RKO (cell line): ENCODE results near the gene KLHL9.
A peak's percentile ranks its signal among the peaks of the same experiment; 100 is the strongest.
"Not testable (repeated sequence)": the region's sequence is repeated elsewhere in the genome, so short reads cannot be mapped to it uniquely, and the experiment has no call there.

Experiments
- DNase-seq: peaks from one replicate; pipeline ENCODE4 v3.0.0-alpha.2; 2016; ENCODE audit warnings: low spot score

Gene KLHL9

GRCh38 chr9:21334701-21335632 lies at the start of gene KLHL9:
KLHL9 (minus strand) TSS chr9:21335404; CDS start chr9:21334859, 545 bp downstream.
- DNase-seq: peak; percentile 92

- DNase-seq: no peak
Observed at GRCh38 chr9:21383627-21384026, 48.4 kb upstream of the KLHL9 start.

- DNase-seq: no peak
Observed at GRCh38 chr9:21381448-21382339, 46.5 kb upstream of the KLHL9 start.

GRCh38 chr9:21371467-21371866 lies 36.3 kb upstream of the KLHL9 start:
- DNase-seq: not testable (repeated sequence)

- DNase-seq: no peak
Observed at GRCh38 chr9:21367957-21368356, 32.8 kb upstream of the KLHL9 start, which contains the start of gene IFNA13. IFNA13 (minus strand) TSS chr9:21368057; CDS start chr9:21368010, 47 bp downstream.

GRCh38 chr9:21367169-21367568 lies 32.0 kb upstream of the KLHL9 start:
- not testable (repeated sequence) for DNase-seq

GRCh38 chr9:21362287-21362686 lies 27.1 kb upstream of the KLHL9 start:
- no peak for DNase-seq

GRCh38 chr9:21357479-21358460 lies 22.6 kb upstream of the KLHL9 start:
- no peak for DNase-seq

GRCh38 chr9:21350787-21351186 lies 15.6 kb upstream of the KLHL9 start, which contains the start of gene IFNA6:
IFNA6 (minus strand) TSS chr9:21350887; CDS start chr9:21350887, 0 bp downstream.
- DNase-seq: no peak

GRCh38 chr9:21348430-21348970 lies 13.3 kb upstream of the KLHL9 start:
- no peak for DNase-seq

- no peak for DNase-seq
Observed at GRCh38 chr9:21340735-21341134, 5.5 kb upstream of the KLHL9 start.

- peak; percentile 51 for DNase-seq
Observed at GRCh38 chr9:21336457-21336856, 1.3 kb upstream of the KLHL9 start.

GRCh38 chr9:21333226-21333625 lies 2.0 kb downstream of the KLHL9 start:
- DNase-seq: no peak

- peak; percentile 36 for DNase-seq
Observed at GRCh38 chr9:21331676-21332402, 3.4 kb downstream of the KLHL9 start.

GRCh38 chr9:21326526-21327139 lies 8.6 kb downstream of the KLHL9 start:
- DNase-seq: peak; percentile 74

GRCh38 chr9:21324047-21324446 lies 11.2 kb downstream of the KLHL9 start:
- no peak for DNase-seq

- DNase-seq: no peak
Observed at GRCh38 chr9:21322911-21323461, 12.2 kb downstream of the KLHL9 start.

GRCh38 chr9:21320465-21320864 lies 14.7 kb downstream of the KLHL9 start:
- DNase-seq: no peak
